ENCODE results near the gene CTNND2.
A peak's percentile ranks its signal among the peaks of the same experiment; 100 is the strongest.

Gene CTNND2

GRCh38 chr5:11504886-11505193, 399.4 kb downstream of the CTNND2 start:
- 100% methylated on average over 2 of the region's 3 CpGs for WGBS (ENCODE audit: insufficient coverage)
- Histone ChIP-seq H3K4me3 (ENCODE audit: control insufficient read depth in 1 of 7, extremely low read depth in 1 of 7, insufficient read depth in 4 of 7, low read depth in 2 of 7, low read length in 6 of 7) (no peak overlapping the region), H3K9me3 (ENCODE audit: control extremely low read depth in 1 of 5, control insufficient read depth in 4 of 5, insufficient read depth in 2 of 5, low read depth in 1 of 5, low read length in 4 of 5) (no peaks in the 10 kb centered on the region), H3K4me1 (ENCODE audit: control extremely low read depth in 1 of 4, control insufficient read depth in 4 of 4, insufficient read depth in 4 of 4, low read length in 3 of 4) (peaks cover 0 to 7% (median 0%) of the 10 kb centered on the region in 4 experiments), H3K36me3 (ENCODE audit: control insufficient read depth in 4 of 4, insufficient read depth in 4 of 4, low read length in 3 of 4) (no peaks in the 10 kb centered on the region), H3K27ac (ENCODE audit: insufficient read depth in 1 of 2, low read depth in 1 of 2, low read length in 2 of 2, poor library complexity in 1 of 2, severe bottlenecking in 2 of 2) (no peak overlapping the region), H3K27me3 (replicated peaks in 2 of 5; ENCODE audit: control insufficient read depth in 4 of 5, insufficient read depth in 5 of 5, low read length in 4 of 5) (no peaks in the 10 kb centered on the region)
- ChIA-PET POLR2A (no interaction called here), CTCF (no interaction called here)
- no peak for DNase-seq

DNA sequence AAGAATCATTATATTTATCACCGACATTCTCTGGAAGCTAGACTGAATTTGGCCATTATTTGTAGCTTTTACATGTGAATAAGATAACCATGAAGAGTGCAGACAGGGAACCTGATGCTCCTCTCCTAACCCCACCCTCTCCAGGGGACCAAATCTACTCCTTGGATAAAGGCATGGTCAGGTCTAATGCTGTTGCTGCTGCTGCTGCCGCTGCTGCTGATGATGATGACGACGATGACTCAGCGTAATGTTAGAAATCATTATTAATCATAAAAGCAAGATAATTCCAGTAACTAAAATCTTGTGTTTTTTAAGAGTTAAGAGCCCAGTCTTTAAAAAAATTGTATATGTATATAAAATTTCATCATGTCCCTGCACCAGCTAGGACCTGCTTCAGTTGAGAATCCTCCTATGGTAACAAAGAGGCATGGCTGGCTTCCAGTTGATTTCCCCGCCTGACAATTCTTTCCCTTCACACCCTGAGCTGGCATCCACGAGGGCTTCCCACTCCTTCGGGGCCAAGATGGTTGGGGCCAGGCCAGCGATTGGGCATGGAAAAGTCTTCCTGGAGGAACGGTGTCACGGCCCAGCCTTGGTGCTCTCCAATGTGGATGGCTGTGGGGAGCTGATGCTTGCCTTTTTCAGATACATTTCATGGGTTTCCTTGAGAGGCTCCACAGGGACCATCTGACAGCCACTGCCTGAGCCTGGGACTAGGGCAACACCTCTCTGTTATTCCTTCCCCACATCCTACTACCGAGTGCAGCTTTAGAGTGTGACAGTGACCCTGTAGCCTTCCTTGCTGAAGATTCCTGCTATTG, 400.0 kb downstream of the CTNND2 start:
- no peak overlapping the region for H3K27ac ChIP-seq (ENCODE audit: insufficient read depth in 1 of 2, low read depth in 1 of 2, low read length in 2 of 2, poor library complexity in 1 of 2, severe bottlenecking in 2 of 2)
- CTCF ChIA-PET = no interaction called here
- DNase-seq = peak in 1 of 3 donors; percentile 5
- no peaks in the 10 kb centered on the region for H3K36me3 ChIP-seq (ENCODE audit: control insufficient read depth in 4 of 4, insufficient read depth in 4 of 4, low read length in 3 of 4)
- POLR2A ChIA-PET = no interaction called here
- H3K4me3 ChIP-seq (ENCODE audit: control insufficient read depth in 1 of 7, extremely low read depth in 1 of 7, insufficient read depth in 4 of 7, low read depth in 2 of 7, low read length in 6 of 7) = no peak overlapping the region
- WGBS (ENCODE audit: insufficient coverage) = 88% methylated on average over 7 of the region's 12 CpGs
- no peaks in the 10 kb centered on the region for H3K9me3 ChIP-seq (ENCODE audit: control extremely low read depth in 1 of 5, control insufficient read depth in 4 of 5, insufficient read depth in 2 of 5, low read depth in 1 of 5, low read length in 4 of 5)
- H3K27me3 ChIP-seq (replicated peaks in 2 of 5; ENCODE audit: control insufficient read depth in 4 of 5, insufficient read depth in 5 of 5, low read length in 4 of 5) = no peaks in the 10 kb centered on the region
- peaks cover 0 to 7% (median 0%) of the 10 kb centered on the region in 4 experiments for H3K4me1 ChIP-seq (ENCODE audit: control extremely low read depth in 1 of 4, control insufficient read depth in 4 of 4, insufficient read depth in 4 of 4, low read length in 3 of 4)

DNA sequence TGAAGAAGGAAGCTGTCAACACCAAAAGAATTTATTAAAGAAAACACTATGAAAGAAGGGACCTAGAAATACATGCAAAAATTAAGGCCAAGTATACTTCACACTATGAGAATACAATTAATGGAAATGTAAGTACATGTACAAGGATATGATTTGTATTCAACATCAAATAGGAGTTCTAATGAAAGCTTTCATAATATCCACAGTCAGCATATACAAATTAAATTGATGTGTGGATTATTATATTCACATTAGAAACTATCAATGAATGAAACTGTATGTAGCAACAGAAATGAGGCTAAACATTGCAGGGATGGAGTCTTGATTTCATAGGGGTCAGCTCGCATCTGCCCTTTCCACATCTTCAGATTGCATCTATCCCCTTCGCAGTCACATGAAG, 401.5 kb downstream of the CTNND2 start:
- no peak overlapping the region for H3K4me3 ChIP-seq (ENCODE audit: control insufficient read depth in 1 of 7, extremely low read depth in 1 of 7, insufficient read depth in 4 of 7, low read depth in 2 of 7, low read length in 6 of 7)
- no peaks in the 10 kb centered on the region for H3K36me3 ChIP-seq (ENCODE audit: control insufficient read depth in 4 of 4, insufficient read depth in 4 of 4, low read length in 3 of 4)
- H3K4me1 ChIP-seq (ENCODE audit: control extremely low read depth in 1 of 4, control insufficient read depth in 4 of 4, insufficient read depth in 4 of 4, low read length in 3 of 4) = peaks cover 0 to 7% (median 0%) of the 10 kb centered on the region in 4 experiments
- H3K27me3 ChIP-seq (replicated peaks in 2 of 5; ENCODE audit: control insufficient read depth in 4 of 5, insufficient read depth in 5 of 5, low read length in 4 of 5) = no peaks in the 10 kb centered on the region
- no peaks in the 10 kb centered on the region for H3K9me3 ChIP-seq (ENCODE audit: control extremely low read depth in 1 of 5, control insufficient read depth in 4 of 5, insufficient read depth in 2 of 5, low read depth in 1 of 5, low read length in 4 of 5)
- 100% methylated on average over 1 of the region's 2 CpGs for WGBS (ENCODE audit: insufficient coverage)
- H3K27ac ChIP-seq (ENCODE audit: insufficient read depth in 1 of 2, low read depth in 1 of 2, low read length in 2 of 2, poor library complexity in 1 of 2, severe bottlenecking in 2 of 2) = no peak overlapping the region
- ChIA-PET CTCF (interaction anchor here (1.2 kb wide), 1 partner anchor 11 kb away, joined by 4 read pairs; no protein-coding TSS in a partner anchor), POLR2A (no interaction called here)
- no peak for DNase-seq

DNA sequence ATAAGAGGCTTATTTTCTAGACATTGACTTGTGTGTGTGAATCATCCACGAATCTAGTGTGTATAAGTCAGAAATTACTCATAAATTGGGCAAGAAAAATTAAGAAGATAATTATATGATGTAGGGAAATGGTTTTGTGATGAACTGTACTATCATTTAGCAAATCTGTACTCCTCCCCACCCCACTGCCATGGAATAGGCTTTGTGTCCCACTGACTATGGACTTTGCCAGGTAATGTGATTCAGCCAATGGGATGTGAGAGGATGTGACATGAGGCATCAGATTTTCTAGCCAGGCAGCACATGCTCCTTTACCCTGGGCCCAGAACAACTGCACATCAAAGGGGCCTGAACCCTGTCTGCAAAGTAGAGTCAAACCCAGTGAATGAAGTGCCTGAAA, 406.6 kb downstream of the CTNND2 start:
- H3K36me3 ChIP-seq (ENCODE audit: control insufficient read depth in 4 of 4, insufficient read depth in 4 of 4, low read length in 3 of 4) = no peaks in the 10 kb centered on the region
- H3K4me1 ChIP-seq (ENCODE audit: control extremely low read depth in 1 of 4, control insufficient read depth in 4 of 4, insufficient read depth in 4 of 4, low read length in 3 of 4) = no peaks in the 10 kb centered on the region
- H3K27ac ChIP-seq (ENCODE audit: insufficient read depth in 1 of 2, low read depth in 1 of 2, low read length in 2 of 2, poor library complexity in 1 of 2, severe bottlenecking in 2 of 2) = no peak overlapping the region
- WGBS (ENCODE audit: insufficient coverage) = no CpG with 5 or more reads among the region's 1 CpG
- CTCF ChIA-PET = no interaction called here
- H3K4me3 ChIP-seq (ENCODE audit: control insufficient read depth in 1 of 7, extremely low read depth in 1 of 7, insufficient read depth in 4 of 7, low read depth in 2 of 7, low read length in 6 of 7) = no peak overlapping the region
- DNase-seq = no peak
- no peaks in the 10 kb centered on the region for H3K27me3 ChIP-seq (replicated peaks in 2 of 5; ENCODE audit: control insufficient read depth in 4 of 5, insufficient read depth in 5 of 5, low read length in 4 of 5)
- POLR2A ChIA-PET = no interaction called here
- H3K9me3 ChIP-seq (ENCODE audit: control extremely low read depth in 1 of 5, control insufficient read depth in 4 of 5, insufficient read depth in 2 of 5, low read depth in 1 of 5, low read length in 4 of 5) = no peaks in the 10 kb centered on the region

DNA sequence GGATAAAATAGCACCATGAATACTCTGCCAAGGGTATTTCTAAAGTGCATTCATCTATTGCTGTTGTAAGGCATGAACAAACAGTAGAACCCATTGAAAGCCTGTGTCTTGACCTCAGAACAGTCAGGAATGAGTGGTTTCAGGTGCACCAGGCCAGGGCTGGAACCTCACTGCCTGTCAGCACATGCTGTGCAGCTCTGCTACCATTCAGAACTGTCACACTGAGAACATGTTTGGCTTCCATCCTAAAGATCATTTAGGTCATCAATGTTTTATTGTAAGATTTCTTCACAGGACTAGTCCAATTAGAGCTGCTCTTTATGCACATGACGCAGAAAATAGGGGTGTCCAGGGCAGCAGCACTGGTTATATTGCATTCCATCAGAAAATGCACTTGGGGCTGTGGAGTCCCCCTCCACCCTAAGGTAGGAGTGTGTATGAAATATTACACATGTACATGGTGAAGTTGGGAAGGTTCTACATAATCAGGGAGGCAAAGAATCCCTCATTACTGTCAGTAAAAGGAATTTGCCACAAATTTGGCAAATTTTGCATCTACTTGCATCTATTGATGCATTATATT, 408.0 kb downstream of the CTNND2 start:
- ChIA-PET CTCF (interaction anchor here (0.6 to 1.2 kb wide), 5 partner anchors 10 to 342 kb away, joined by 3 read pairs; no protein-coding TSS in a partner anchor), POLR2A (interaction anchor here (0.6 kb wide), 1 partner anchor 29 kb away, joined by 5 read pairs; no protein-coding TSS in a partner anchor)
- Histone ChIP-seq H3K4me1 (ENCODE audit: control extremely low read depth in 1 of 4, control insufficient read depth in 4 of 4, insufficient read depth in 4 of 4, low read length in 3 of 4) (no peaks in the 10 kb centered on the region), H3K36me3 (ENCODE audit: control insufficient read depth in 4 of 4, insufficient read depth in 4 of 4, low read length in 3 of 4) (no peaks in the 10 kb centered on the region), H3K27me3 (replicated peaks in 2 of 5; ENCODE audit: control insufficient read depth in 4 of 5, insufficient read depth in 5 of 5, low read length in 4 of 5) (no peaks in the 10 kb centered on the region), H3K27ac (ENCODE audit: insufficient read depth in 1 of 2, low read depth in 1 of 2, low read length in 2 of 2, poor library complexity in 1 of 2, severe bottlenecking in 2 of 2) (no peak overlapping the region), H3K4me3 (ENCODE audit: control insufficient read depth in 1 of 7, extremely low read depth in 1 of 7, insufficient read depth in 4 of 7, low read depth in 2 of 7, low read length in 6 of 7) (no peak overlapping the region), H3K9me3 (ENCODE audit: control extremely low read depth in 1 of 5, control insufficient read depth in 4 of 5, insufficient read depth in 2 of 5, low read depth in 1 of 5, low read length in 4 of 5) (no peaks in the 10 kb centered on the region)
- DNase-seq = no peak
- WGBS (ENCODE audit: insufficient coverage) = 100% methylated on average over 1 of the region's 1 CpG

DNA sequence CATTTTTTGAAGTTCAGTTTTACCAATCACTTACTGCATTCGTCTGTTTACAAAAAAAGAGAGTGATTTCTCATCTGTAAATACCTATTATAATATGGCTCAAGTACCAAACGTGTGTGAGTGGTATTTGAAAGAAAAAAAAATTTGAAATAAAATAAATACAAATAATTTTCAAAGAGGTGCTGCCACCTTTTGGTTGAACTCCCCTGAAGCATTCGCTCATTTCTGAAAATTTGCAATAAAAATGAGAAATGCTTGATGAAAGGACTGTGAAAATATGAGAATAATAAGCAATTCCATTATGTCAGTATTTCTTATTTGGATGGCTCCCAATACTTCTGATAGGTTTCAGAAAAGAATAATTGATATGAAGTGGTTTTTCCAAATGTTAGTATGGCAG, 409.9 kb downstream of the CTNND2 start:
- Histone ChIP-seq H3K36me3 (ENCODE audit: control insufficient read depth in 4 of 4, insufficient read depth in 4 of 4, low read length in 3 of 4) (no peaks in the 10 kb centered on the region), H3K9me3 (ENCODE audit: control extremely low read depth in 1 of 5, control insufficient read depth in 4 of 5, insufficient read depth in 2 of 5, low read depth in 1 of 5, low read length in 4 of 5) (no peaks in the 10 kb centered on the region), H3K4me3 (ENCODE audit: control insufficient read depth in 1 of 7, extremely low read depth in 1 of 7, insufficient read depth in 4 of 7, low read depth in 2 of 7, low read length in 6 of 7) (no peak overlapping the region), H3K27me3 (replicated peaks in 2 of 5; ENCODE audit: control insufficient read depth in 4 of 5, insufficient read depth in 5 of 5, low read length in 4 of 5) (no peaks in the 10 kb centered on the region), H3K4me1 (ENCODE audit: control extremely low read depth in 1 of 4, control insufficient read depth in 4 of 4, insufficient read depth in 4 of 4, low read length in 3 of 4) (no peaks in the 10 kb centered on the region), H3K27ac (ENCODE audit: insufficient read depth in 1 of 2, low read depth in 1 of 2, low read length in 2 of 2, poor library complexity in 1 of 2, severe bottlenecking in 2 of 2) (no peak overlapping the region)
- POLR2A ChIA-PET = no interaction called here
- DNase-seq = peak; percentile 12 to 40 (median 20)
- CTCF ChIA-PET = no interaction called here
- no CpG with 5 or more reads among the region's 3 CpGs for WGBS (ENCODE audit: insufficient coverage)

DNA sequence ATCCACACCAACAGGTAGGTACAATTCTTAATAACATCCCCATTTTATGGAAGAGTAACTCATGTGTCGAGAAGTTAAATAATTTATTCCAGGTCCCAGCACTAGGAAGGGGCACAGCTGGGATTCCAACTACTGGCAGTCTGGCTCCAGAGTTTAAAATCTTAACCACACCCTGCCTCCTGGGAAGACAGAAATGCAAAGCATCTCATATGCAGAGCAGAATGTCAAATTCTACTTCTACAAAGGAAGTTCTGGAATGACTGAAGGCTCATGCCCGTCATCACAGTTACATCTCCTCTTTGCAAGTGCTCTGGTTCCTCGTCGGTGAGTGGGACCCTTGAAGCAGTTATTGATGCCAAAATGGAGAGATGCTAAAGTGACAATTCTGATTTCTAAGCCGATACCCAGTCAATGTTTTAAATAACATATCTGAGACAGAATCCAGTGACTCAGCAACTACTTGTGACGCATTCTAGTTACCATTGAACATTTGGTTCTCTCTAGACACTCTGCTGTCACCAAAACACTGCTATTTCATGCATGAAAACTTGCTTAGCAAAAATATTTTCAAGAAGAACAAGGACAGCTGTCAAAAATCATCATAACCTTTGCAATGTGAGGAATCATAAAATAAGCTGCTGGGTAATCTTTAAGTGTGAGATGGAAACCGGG, 412.7 kb downstream of the CTNND2 start:
- Histone ChIP-seq H3K36me3 (ENCODE audit: control insufficient read depth in 4 of 4, insufficient read depth in 4 of 4, low read length in 3 of 4) (no peaks in the 10 kb centered on the region), H3K4me1 (ENCODE audit: control extremely low read depth in 1 of 4, control insufficient read depth in 4 of 4, insufficient read depth in 4 of 4, low read length in 3 of 4) (no peaks in the 10 kb centered on the region), H3K9me3 (ENCODE audit: control extremely low read depth in 1 of 5, control insufficient read depth in 4 of 5, insufficient read depth in 2 of 5, low read depth in 1 of 5, low read length in 4 of 5) (no peaks in the 10 kb centered on the region), H3K4me3 (ENCODE audit: control insufficient read depth in 1 of 7, extremely low read depth in 1 of 7, insufficient read depth in 4 of 7, low read depth in 2 of 7, low read length in 6 of 7) (no peak overlapping the region), H3K27me3 (replicated peaks in 2 of 5; ENCODE audit: control insufficient read depth in 4 of 5, insufficient read depth in 5 of 5, low read length in 4 of 5) (no peaks in the 10 kb centered on the region), H3K27ac (ENCODE audit: insufficient read depth in 1 of 2, low read depth in 1 of 2, low read length in 2 of 2, poor library complexity in 1 of 2, severe bottlenecking in 2 of 2) (no peak overlapping the region)
- 95% methylated on average over 7 of the region's 7 CpGs for WGBS (ENCODE audit: insufficient coverage)
- ChIA-PET CTCF (interaction anchor here (0.7 to 1.5 kb wide), 2 partner anchors 12 to 503 kb away, joined by 4 to 5 read pairs; no protein-coding TSS in a partner anchor), POLR2A (no interaction called here)
- DNase-seq = no peak

Data from common myeloid progenitor, CD34-positive (primary cell).